Epithelial cell of proximal tubule (primary cell): Measurements from ENCODE around the gene ALG5. TPM values are rescaled to one million over a fixed set of nuclear protein-coding genes. Genes with fewer than 3 reads are reported as not detected.

Experiments used
- DNase-seq: peaks from one replicate; pipeline ENCODE4 v3.0.0-alpha.2; 2011; ENCODE audit warnings: low read depth
- H3K4me3 ChIP-seq: 2 replicates; pipeline ENCODE4 v1.5.1; 2011; ENCODE audit warnings: low read depth, mild to moderate bottlenecking, low read length
- total RNA-seq: library from RNA; depleted of rRNA; stranded (reverse); fragments of >200 nt; gene quantifications from 2 replicates; pipeline ENCODE4 v1.2.3, GENCODE V29; 2015
- TF ChIP-seq, protein P1 (sequence below): conservative IDR thresholded peaks from 2 replicates; pipeline ENCODE4 v1.5.1; 2012; ENCODE audit warnings: low read depth, mild to moderate bottlenecking, low read length

Gene ALG5
- total RNA-seq, 1 donor from 2014 or later = 26.3 TPM

GRCh38 chr13:36918246-36919131 lies 80.7 kb downstream of the ALG5 start:
- DNase-seq = peak; percentile 68
- TF ChIP-seq, protein P1, sequence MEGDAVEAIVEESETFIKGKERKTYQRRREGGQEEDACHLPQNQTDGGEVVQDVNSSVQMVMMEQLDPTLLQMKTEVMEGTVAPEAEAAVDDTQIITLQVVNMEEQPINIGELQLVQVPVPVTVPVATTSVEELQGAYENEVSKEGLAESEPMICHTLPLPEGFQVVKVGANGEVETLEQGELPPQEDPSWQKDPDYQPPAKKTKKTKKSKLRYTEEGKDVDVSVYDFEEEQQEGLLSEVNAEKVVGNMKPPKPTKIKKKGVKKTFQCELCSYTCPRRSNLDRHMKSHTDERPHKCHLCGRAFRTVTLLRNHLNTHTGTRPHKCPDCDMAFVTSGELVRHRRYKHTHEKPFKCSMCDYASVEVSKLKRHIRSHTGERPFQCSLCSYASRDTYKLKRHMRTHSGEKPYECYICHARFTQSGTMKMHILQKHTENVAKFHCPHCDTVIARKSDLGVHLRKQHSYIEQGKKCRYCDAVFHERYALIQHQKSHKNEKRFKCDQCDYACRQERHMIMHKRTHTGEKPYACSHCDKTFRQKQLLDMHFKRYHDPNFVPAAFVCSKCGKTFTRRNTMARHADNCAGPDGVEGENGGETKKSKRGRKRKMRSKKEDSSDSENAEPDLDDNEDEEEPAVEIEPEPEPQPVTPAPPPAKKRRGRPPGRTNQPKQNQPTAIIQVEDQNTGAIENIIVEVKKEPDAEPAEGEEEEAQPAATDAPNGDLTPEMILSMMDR = no peak
- peak overlapping the region; percentile 61 for H3K4me3 ChIP-seq

GRCh38 chr13:36917311-36917710 lies 81.8 kb downstream of the ALG5 start:
- TF ChIP-seq, protein P1 = no peak
- H3K4me3 ChIP-seq = no peak overlapping the region
- no peak for DNase-seq

GRCh38 chr13:36915896-36916640 lies 83.1 kb downstream of the ALG5 start:
- no peak overlapping the region for H3K4me3 ChIP-seq
- no peak for DNase-seq
- TF ChIP-seq, protein P1 = no peak

DNA sequence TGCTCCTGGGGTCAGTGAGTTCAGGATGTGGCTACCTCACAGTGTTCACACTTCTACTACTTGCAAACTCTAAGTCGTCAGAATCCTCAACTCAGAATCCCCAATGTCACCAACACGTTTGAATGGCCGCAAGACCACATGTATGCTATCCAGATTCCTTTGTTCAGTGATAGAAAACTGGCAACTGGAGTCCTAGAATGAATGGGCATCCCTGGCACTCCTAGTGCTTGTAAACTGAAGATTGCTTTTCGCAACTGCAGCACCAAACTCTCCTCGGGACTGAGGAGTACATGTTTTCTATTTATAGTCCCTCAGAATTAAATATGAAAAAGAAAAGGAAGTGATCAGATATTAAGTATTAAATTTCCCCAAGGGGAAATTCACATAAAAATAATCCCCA lies 84.0 kb downstream of the ALG5 start:
- DNase-seq = no peak
- no peak overlapping the region for H3K4me3 ChIP-seq
- TF ChIP-seq, protein P1 = no peak

- DNase-seq = no peak
- H3K4me3 ChIP-seq = no peak overlapping the region
- TF ChIP-seq, protein P1 = no peak
Observed at GRCh38 chr13:36914648-36915047, 84.5 kb downstream of the ALG5 start.

- TF ChIP-seq, protein P1 = no peak
- no peak overlapping the region for H3K4me3 ChIP-seq
- no peak for DNase-seq
Observed at GRCh38 chr13:36913463-36913862, 85.7 kb downstream of the ALG5 start.

DNA sequence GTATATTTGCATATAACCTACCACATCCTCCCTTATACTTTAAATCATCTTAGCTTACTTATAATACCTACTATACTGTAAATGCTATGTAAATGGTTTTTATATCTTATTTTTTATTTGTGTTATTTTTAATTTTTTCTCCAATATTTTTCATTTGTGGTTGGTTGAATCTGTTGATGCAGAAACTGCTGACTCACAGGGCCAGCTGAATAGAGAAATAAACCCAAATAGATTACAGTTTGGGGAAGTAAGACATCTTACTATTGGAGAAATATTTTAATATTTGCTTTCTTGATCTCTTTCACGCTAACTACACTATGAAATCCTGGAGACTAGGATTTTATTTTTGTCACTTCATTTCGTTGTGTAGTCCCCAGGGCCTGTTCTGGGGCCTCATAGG lies 86.2 kb downstream of the ALG5 start:
- no peak for DNase-seq
- TF ChIP-seq, protein P1 = no peak
- H3K4me3 ChIP-seq = no peak overlapping the region
